Esophagus muscularis mucosa (tissue), 3 donors: ENCODE measurements around the gene RPS10.

ENCODE experiments used
- CTCF ChIP-seq, 3 experiments: fragments of 200-600 bp in 2 of 3; fragments of 450-650 bp in 1 of 3; sonication (generic) in 2 of 3; IDR thresholded peaks; one replicate each; pipeline ENCODE4 v1.5.1; 2017 to 2019; ENCODE audit warnings: antibody characterized with exemption in 3 of 3, mild to moderate bottlenecking in 2 of 3, moderate library complexity in 1 of 3
- POLR2A ChIP-seq: fragments of 450-650 bp; IDR thresholded peaks from one replicate; pipeline ENCODE4 v1.6.1; 2017; ENCODE audit warnings: antibody characterized with exemption, moderate library complexity, mild to moderate bottlenecking, low read depth

- TF ChIP-seq POLR2A, result no peak
- TF ChIP-seq CTCF (IDR thresholded peaks at IDR 0.05), result no peak
These were observed 55.5 kb downstream of the RPS10 start for GRCh38 chr6:34370361-34370760.
